ENCODE measurements around the gene AHCYL2. TPM values are rescaled to one million over a fixed set of nuclear protein-coding genes. Genes with fewer than 3 reads are reported as not detected.
A peak's percentile ranks its signal among the peaks of the same experiment; 100 is the strongest.

Gene AHCYL2
- total RNA-seq, 1 donor from 2014 or later, result 11.0 TPM

GRCh38 chr7:129187681-129188371 is 37.0 kb upstream of the AHCYL2 start:
- H3K27me3 Mint-ChIP-seq (ENCODE audit: low read depth), result no peaks in the 10 kb centered on the region
- H3K9me3 Mint-ChIP-seq (ENCODE audit: low read depth), result no peaks in the 10 kb centered on the region
- H3K36me3 Mint-ChIP-seq (ENCODE audit: low read depth), result peaks cover 5% of the 10 kb centered on the region
- H3K27ac Mint-ChIP-seq (ENCODE audit: unreplicated experiment), result no peak overlapping the region
- H3K4me1 Mint-ChIP-seq (ENCODE audit: low read depth), result peaks cover 22% of the 10 kb centered on the region
- no peak for DNase-seq (ENCODE audit: low spot score)
- H3K4me3 Mint-ChIP-seq (ENCODE audit: unreplicated experiment), result peak overlapping the region; percentile 79
- no peak for TF ChIP-seq CTCF (IDR thresholded peaks at IDR 0.05)

GRCh38 chr7:129188372-129188891 is 36.4 kb upstream of the AHCYL2 start, which contains the start of gene SMO:
Gene SMO (plus strand): TSS chr7:129188633. CDS start chr7:129189152, 519 bp downstream.
- no peaks in the 10 kb centered on the region for H3K9me3 Mint-ChIP-seq (ENCODE audit: low read depth)
- no peak for TF ChIP-seq CTCF (IDR thresholded peaks at IDR 0.05)
- H3K4me3 Mint-ChIP-seq (ENCODE audit: unreplicated experiment), result peak within 1 kb of the TSS; percentile 93
- H3K27ac Mint-ChIP-seq (ENCODE audit: unreplicated experiment), result peak within 1 kb of the TSS; percentile 70
- H3K36me3 Mint-ChIP-seq (ENCODE audit: low read depth), result peaks cover 5% of the 10 kb centered on the region
- DNase-seq (ENCODE audit: low spot score), result no peak
- H3K27me3 Mint-ChIP-seq (ENCODE audit: low read depth), result no peaks in the 10 kb centered on the region
- peaks cover 22% of the 10 kb centered on the region for H3K4me1 Mint-ChIP-seq (ENCODE audit: low read depth)

GRCh38 chr7:129188892-129189660 is 35.8 kb upstream of the AHCYL2 start:
- peak; percentile 7 for TF ChIP-seq CTCF (IDR thresholded peaks at IDR 0.05)
- H3K4me3 Mint-ChIP-seq (ENCODE audit: unreplicated experiment), result peak overlapping the region; percentile 93
- H3K27me3 Mint-ChIP-seq (ENCODE audit: low read depth), result no peaks in the 10 kb centered on the region
- no peak for DNase-seq (ENCODE audit: low spot score)
- H3K4me1 Mint-ChIP-seq (ENCODE audit: low read depth), result peaks cover 22% of the 10 kb centered on the region
- peaks cover 5% of the 10 kb centered on the region for H3K36me3 Mint-ChIP-seq (ENCODE audit: low read depth)
- peak overlapping the region; percentile 47 for H3K27ac Mint-ChIP-seq (ENCODE audit: unreplicated experiment)
- H3K9me3 Mint-ChIP-seq (ENCODE audit: low read depth), result no peaks in the 10 kb centered on the region

- no peak for TF ChIP-seq CTCF (IDR thresholded peaks at IDR 0.05)
- Mint-ChIP-seq H3K27me3 (ENCODE audit: low read depth) (no peaks in the 10 kb centered on the region), H3K4me1 (ENCODE audit: low read depth) (peaks cover 22% of the 10 kb centered on the region), H3K27ac (ENCODE audit: unreplicated experiment) (peak overlapping the region; percentile 47), H3K36me3 (ENCODE audit: low read depth) (peaks cover 5% of the 10 kb centered on the region), H3K4me3 (ENCODE audit: unreplicated experiment) (peak overlapping the region; percentile 93), H3K9me3 (ENCODE audit: low read depth) (no peaks in the 10 kb centered on the region)
- no peak for DNase-seq (ENCODE audit: low spot score)
These were observed 35.0 kb upstream of the AHCYL2 start for GRCh38 chr7:129189661-129190310.

GRCh38 chr7:129191272-129191671 is 33.6 kb upstream of the AHCYL2 start:
- Mint-ChIP-seq H3K27ac (ENCODE audit: unreplicated experiment) (no peak overlapping the region), H3K36me3 (ENCODE audit: low read depth) (peaks cover 5% of the 10 kb centered on the region), H3K4me1 (ENCODE audit: low read depth) (peaks cover 22% of the 10 kb centered on the region), H3K9me3 (ENCODE audit: low read depth) (no peaks in the 10 kb centered on the region), H3K27me3 (ENCODE audit: low read depth) (no peaks in the 10 kb centered on the region), H3K4me3 (ENCODE audit: unreplicated experiment) (no peak overlapping the region)
- no peak for TF ChIP-seq CTCF (IDR thresholded peaks at IDR 0.05)
- DNase-seq (ENCODE audit: low spot score), result no peak

Data from chondrocyte (in vitro differentiated cells).